AG08395 (cell line): Measurements from ENCODE around the gene ARHGEF7.

Experiments
- DNase-seq: peaks from one replicate; pipeline ENCODE4 v3.0.0; 2012; ENCODE audit warnings: mixed read lengths, low spot score

The ARHGEF7 gene

GRCh38 chr13:111280226-111280625 is 165.1 kb downstream of the ARHGEF7 start:
- DNase-seq, result no peak

- DNase-seq, result peak; percentile 13
Measured at GRCh38 chr13:111280681-111281585, 165.8 kb downstream of the ARHGEF7 start.

- peak; percentile 18 for DNase-seq
Measured at GRCh38 chr13:111281751-111282311, 166.7 kb downstream of the ARHGEF7 start.

- DNase-seq, result no peak
Measured at GRCh38 chr13:111282425-111282824, 167.3 kb downstream of the ARHGEF7 start.

- no peak for DNase-seq
Measured at GRCh38 chr13:111282997-111283396, 167.9 kb downstream of the ARHGEF7 start.

GRCh38 chr13:111283457-111283856 is 168.3 kb downstream of the ARHGEF7 start:
- DNase-seq, result no peak

GRCh38 chr13:111283991-111284390 is 168.9 kb downstream of the ARHGEF7 start:
- peak; percentile 64 for DNase-seq

- no peak for DNase-seq
Measured at GRCh38 chr13:111284565-111284964, 169.5 kb downstream of the ARHGEF7 start.

GRCh38 chr13:111286162-111286561 is 171.1 kb downstream of the ARHGEF7 start:
- no peak for DNase-seq

- no peak for DNase-seq
Measured at GRCh38 chr13:111286749-111287148, 171.6 kb downstream of the ARHGEF7 start.

GRCh38 chr13:111287201-111287600 is 172.1 kb downstream of the ARHGEF7 start:
- no peak for DNase-seq

- DNase-seq, result no peak
Measured at GRCh38 chr13:111288276-111288675, 173.2 kb downstream of the ARHGEF7 start.

GRCh38 chr13:111289251-111289650 is 174.1 kb downstream of the ARHGEF7 start:
- no peak for DNase-seq

- no peak for DNase-seq
Measured at GRCh38 chr13:111291908-111292307, 176.8 kb downstream of the ARHGEF7 start.

GRCh38 chr13:111292710-111293485 is 177.8 kb downstream of the ARHGEF7 start:
- DNase-seq, result no peak

- DNase-seq, result no peak
Measured at GRCh38 chr13:111295886-111296285, 180.8 kb downstream of the ARHGEF7 start.

- DNase-seq, result no peak
Measured at GRCh38 chr13:111296417-111296816, 181.3 kb downstream of the ARHGEF7 start.

- DNase-seq, result no peak
Measured at GRCh38 chr13:111298214-111298975, 183.3 kb downstream of the ARHGEF7 start.

- no peak for DNase-seq
Measured at GRCh38 chr13:111302045-111302726, 187.1 kb downstream of the ARHGEF7 start.

GRCh38 chr13:111303559-111303958 is 188.4 kb downstream of the ARHGEF7 start:
- no peak for DNase-seq

- DNase-seq, result no peak
Measured at GRCh38 chr13:111304041-111304544, 189.0 kb downstream of the ARHGEF7 start.
